ENCODE measurements around the gene CFH.

DNA sequence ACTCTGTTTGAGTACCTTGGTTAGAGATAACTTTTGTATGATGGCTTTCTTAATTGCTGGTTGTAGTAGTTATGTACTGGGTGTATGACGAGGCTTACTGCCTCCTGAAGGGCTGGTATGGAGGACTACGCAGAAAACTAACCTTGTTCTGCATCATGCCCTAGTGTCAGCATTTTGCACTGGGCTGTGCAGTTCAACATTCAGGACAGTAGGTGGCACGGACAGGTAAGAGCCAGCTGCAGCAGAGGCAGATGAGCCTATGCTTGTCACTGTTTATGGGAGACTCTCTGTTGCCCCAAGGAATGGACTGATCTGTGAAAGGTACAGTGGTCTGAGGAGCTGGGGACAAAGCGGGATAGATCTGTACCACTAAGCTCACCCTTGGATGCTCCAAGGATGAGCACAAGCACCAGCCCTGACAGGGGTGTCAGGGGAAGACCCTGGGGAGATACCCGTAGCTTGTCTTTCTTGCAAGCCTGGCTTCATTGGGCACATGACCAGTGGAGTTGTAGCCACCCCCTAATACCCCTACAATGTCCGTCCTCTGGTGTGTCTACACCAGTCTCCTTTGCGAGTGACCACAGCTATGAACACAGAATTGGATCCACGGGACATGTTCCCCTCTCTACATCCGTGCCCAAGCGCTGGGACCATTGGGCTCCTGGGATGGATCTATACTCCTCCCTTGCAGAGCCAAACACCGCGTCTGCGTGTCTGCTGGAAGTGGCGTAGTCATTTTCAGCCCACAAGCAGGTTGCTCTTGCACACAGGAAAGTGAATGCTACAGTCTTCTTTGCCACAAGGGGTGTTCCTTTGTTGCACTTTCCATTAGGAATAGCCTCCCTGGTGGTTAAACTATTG, 71.7 kb downstream of the CFH start:
- TF ChIP-seq REST (IDR thresholded peaks at IDR 0.05; ENCODE audit: low read depth, low read length) = no peak
- no peak for TF ChIP-seq IRF3 (IDR thresholded peaks at IDR 0.05; ENCODE audit: low read depth, low read length)
- TF ChIP-seq POLR2AphosphoS5 (IDR thresholded peaks at IDR 0.05; ENCODE audit: low read depth, low read length) = no peak
- TF ChIP-seq MAX (IDR thresholded peaks at IDR 0.05; ENCODE audit: low read depth) = no peak
- TF ChIP-seq MXI1 (IDR thresholded peaks at IDR 0.05; ENCODE audit: low read depth, low read length) = no peak
- no peak for TF ChIP-seq RCOR1 (IDR thresholded peaks at IDR 0.05; ENCODE audit: low read length)
- TF ChIP-seq, protein P1, sequence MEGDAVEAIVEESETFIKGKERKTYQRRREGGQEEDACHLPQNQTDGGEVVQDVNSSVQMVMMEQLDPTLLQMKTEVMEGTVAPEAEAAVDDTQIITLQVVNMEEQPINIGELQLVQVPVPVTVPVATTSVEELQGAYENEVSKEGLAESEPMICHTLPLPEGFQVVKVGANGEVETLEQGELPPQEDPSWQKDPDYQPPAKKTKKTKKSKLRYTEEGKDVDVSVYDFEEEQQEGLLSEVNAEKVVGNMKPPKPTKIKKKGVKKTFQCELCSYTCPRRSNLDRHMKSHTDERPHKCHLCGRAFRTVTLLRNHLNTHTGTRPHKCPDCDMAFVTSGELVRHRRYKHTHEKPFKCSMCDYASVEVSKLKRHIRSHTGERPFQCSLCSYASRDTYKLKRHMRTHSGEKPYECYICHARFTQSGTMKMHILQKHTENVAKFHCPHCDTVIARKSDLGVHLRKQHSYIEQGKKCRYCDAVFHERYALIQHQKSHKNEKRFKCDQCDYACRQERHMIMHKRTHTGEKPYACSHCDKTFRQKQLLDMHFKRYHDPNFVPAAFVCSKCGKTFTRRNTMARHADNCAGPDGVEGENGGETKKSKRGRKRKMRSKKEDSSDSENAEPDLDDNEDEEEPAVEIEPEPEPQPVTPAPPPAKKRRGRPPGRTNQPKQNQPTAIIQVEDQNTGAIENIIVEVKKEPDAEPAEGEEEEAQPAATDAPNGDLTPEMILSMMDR (IDR thresholded peaks at IDR 0.05) = peak; percentile 65
- no peak for TF ChIP-seq TAF1 (IDR thresholded peaks at IDR 0.05; ENCODE audit: borderline replicate concordance, low read depth, low read length)
- TF ChIP-seq NRF1 (IDR thresholded peaks at IDR 0.05; ENCODE audit: low read depth, low read length) = no peak
